Measurements from ENCODE around the gene PIWIL4. TPM values are rescaled to one million over a fixed set of nuclear protein-coding genes. Genes with fewer than 3 reads are reported as not detected.

The PIWIL4 gene
- total and polyA plus RNA-seq, 2 of the 8 experiments (the other 6 are each of a cell fraction or from before 2014, with no cell fraction given) = 0.51 to 0.52 TPM

DNA sequence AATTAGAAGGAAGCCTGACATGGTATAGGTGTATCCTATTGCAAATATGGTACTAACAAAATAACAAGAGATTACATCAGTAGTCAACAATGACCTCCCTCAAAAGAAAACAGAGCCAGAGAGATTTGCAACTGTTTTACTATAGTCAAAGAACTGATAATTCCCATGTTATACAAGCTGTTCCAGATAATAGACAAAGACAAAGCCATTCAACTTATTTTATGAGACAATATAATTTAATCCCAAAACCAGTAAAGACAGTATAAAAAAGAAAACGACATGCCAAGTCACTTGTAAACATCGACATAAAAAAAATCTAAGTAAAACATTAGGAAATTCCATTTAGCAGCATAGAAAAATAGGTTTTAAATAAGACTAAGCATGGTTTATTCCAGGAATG, 65.2 kb downstream of the PIWIL4 start (continued):
- TF ChIP-seq, protein P1, sequence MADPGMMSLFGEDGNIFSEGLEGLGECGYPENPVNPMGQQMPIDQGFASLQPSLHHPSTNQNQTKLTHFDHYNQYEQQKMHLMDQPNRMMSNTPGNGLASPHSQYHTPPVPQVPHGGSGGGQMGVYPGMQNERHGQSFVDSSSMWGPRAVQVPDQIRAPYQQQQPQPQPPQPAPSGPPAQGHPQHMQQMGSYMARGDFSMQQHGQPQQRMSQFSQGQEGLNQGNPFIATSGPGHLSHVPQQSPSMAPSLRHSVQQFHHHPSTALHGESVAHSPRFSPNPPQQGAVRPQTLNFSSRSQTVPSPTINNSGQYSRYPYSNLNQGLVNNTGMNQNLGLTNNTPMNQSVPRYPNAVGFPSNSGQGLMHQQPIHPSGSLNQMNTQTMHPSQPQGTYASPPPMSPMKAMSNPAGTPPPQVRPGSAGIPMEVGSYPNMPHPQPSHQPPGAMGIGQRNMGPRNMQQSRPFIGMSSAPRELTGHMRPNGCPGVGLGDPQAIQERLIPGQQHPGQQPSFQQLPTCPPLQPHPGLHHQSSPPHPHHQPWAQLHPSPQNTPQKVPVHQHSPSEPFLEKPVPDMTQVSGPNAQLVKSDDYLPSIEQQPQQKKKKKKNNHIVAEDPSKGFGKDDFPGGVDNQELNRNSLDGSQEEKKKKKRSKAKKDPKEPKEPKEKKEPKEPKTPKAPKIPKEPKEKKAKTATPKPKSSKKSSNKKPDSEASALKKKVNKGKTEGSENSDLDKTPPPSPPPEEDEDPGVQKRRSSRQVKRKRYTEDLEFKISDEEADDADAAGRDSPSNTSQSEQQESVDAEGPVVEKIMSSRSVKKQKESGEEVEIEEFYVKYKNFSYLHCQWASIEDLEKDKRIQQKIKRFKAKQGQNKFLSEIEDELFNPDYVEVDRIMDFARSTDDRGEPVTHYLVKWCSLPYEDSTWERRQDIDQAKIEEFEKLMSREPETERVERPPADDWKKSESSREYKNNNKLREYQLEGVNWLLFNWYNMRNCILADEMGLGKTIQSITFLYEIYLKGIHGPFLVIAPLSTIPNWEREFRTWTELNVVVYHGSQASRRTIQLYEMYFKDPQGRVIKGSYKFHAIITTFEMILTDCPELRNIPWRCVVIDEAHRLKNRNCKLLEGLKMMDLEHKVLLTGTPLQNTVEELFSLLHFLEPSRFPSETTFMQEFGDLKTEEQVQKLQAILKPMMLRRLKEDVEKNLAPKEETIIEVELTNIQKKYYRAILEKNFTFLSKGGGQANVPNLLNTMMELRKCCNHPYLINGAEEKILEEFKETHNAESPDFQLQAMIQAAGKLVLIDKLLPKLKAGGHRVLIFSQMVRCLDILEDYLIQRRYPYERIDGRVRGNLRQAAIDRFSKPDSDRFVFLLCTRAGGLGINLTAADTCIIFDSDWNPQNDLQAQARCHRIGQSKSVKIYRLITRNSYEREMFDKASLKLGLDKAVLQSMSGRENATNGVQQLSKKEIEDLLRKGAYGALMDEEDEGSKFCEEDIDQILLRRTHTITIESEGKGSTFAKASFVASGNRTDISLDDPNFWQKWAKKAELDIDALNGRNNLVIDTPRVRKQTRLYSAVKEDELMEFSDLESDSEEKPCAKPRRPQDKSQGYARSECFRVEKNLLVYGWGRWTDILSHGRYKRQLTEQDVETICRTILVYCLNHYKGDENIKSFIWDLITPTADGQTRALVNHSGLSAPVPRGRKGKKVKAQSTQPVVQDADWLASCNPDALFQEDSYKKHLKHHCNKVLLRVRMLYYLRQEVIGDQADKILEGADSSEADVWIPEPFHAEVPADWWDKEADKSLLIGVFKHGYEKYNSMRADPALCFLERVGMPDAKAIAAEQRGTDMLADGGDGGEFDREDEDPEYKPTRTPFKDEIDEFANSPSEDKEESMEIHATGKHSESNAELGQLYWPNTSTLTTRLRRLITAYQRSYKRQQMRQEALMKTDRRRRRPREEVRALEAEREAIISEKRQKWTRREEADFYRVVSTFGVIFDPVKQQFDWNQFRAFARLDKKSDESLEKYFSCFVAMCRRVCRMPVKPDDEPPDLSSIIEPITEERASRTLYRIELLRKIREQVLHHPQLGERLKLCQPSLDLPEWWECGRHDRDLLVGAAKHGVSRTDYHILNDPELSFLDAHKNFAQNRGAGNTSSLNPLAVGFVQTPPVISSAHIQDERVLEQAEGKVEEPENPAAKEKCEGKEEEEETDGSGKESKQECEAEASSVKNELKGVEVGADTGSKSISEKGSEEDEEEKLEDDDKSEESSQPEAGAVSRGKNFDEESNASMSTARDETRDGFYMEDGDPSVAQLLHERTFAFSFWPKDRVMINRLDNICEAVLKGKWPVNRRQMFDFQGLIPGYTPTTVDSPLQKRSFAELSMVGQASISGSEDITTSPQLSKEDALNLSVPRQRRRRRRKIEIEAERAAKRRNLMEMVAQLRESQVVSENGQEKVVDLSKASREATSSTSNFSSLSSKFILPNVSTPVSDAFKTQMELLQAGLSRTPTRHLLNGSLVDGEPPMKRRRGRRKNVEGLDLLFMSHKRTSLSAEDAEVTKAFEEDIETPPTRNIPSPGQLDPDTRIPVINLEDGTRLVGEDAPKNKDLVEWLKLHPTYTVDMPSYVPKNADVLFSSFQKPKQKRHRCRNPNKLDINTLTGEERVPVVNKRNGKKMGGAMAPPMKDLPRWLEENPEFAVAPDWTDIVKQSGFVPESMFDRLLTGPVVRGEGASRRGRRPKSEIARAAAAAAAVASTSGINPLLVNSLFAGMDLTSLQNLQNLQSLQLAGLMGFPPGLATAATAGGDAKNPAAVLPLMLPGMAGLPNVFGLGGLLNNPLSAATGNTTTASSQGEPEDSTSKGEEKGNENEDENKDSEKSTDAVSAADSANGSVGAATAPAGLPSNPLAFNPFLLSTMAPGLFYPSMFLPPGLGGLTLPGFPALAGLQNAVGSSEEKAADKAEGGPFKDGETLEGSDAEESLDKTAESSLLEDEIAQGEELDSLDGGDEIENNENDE (IDR thresholded peaks at IDR 0.05; ENCODE audit: insufficient replicate concordance, low read length) = no peak
- TF ChIP-seq SUZ12 (IDR thresholded peaks at IDR 0.05; ENCODE audit: low read length) = no peak
